KOPT-K1 (cell line): ENCODE measurements around the gene RNASE9.

Source experiments
- H3K27ac ChIP-seq: fragments of 200-600 bp; sonication (generic); 2 replicates; pipeline ENCODE4 v1.5.1; 2016; ENCODE audit warnings: antibody characterized with exemption, mild to moderate bottlenecking, low read depth, low read length; ENCODE audit not compliant: poor library complexity, severe bottlenecking
- H3K36me3 ChIP-seq: fragments of 200-600 bp; sonication (generic); 2 replicates; pipeline ENCODE4 v1.5.1; 2017; ENCODE audit warnings: antibody characterized with exemption, mild to moderate bottlenecking, low read length, moderate library complexity; ENCODE audit not compliant: insufficient read depth
- H3K9me3 ChIP-seq: fragments of 200-600 bp; sonication (generic); 2 replicates; pipeline ENCODE4 v1.5.1; 2017; ENCODE audit warnings: antibody characterized with exemption, low read length, mild to moderate bottlenecking; ENCODE audit not compliant: insufficient read depth, poor library complexity, severe bottlenecking

Gene RNASE9

GRCh38 chr14:20557212-20557542 lies 3.7 kb downstream of the RNASE9 start:
- H3K36me3 ChIP-seq = no peaks in the 10 kb centered on the region
- no peak overlapping the region for H3K27ac ChIP-seq
- no peaks in the 10 kb centered on the region for H3K9me3 ChIP-seq

GRCh38 chr14:20556500-20557211 lies 4.2 kb downstream of the RNASE9 start:
- H3K9me3 ChIP-seq = no peaks in the 10 kb centered on the region
- H3K36me3 ChIP-seq = no peaks in the 10 kb centered on the region
- H3K27ac ChIP-seq = no peak overlapping the region

- Histone ChIP-seq H3K9me3 (no peaks in the 10 kb centered on the region), H3K36me3 (no peaks in the 10 kb centered on the region), H3K27ac (no peak overlapping the region)
Observed at GRCh38 chr14:20555845-20556244, 5.0 kb downstream of the RNASE9 start.

- no peaks in the 10 kb centered on the region for H3K36me3 ChIP-seq
- H3K9me3 ChIP-seq = no peaks in the 10 kb centered on the region
- no peak overlapping the region for H3K27ac ChIP-seq
Observed at GRCh38 chr14:20553024-20553423, 7.8 kb downstream of the RNASE9 start.

- no peak overlapping the region for H3K27ac ChIP-seq
- no peaks in the 10 kb centered on the region for H3K9me3 ChIP-seq
- no peaks in the 10 kb centered on the region for H3K36me3 ChIP-seq
Observed at GRCh38 chr14:20551606-20552005, 9.2 kb downstream of the RNASE9 start.

- no peaks in the 10 kb centered on the region for H3K36me3 ChIP-seq
- H3K27ac ChIP-seq = no peak overlapping the region
- H3K9me3 ChIP-seq = no peaks in the 10 kb centered on the region
Observed at GRCh38 chr14:20550926-20551325, 9.9 kb downstream of the RNASE9 start.

- Histone ChIP-seq H3K9me3 (no peaks in the 10 kb centered on the region), H3K36me3 (no peaks in the 10 kb centered on the region), H3K27ac (no peak overlapping the region)
Observed at GRCh38 chr14:20548414-20549158, 12.3 kb downstream of the RNASE9 start.

GRCh38 chr14:20546877-20547276 lies 14.0 kb downstream of the RNASE9 start:
- no peaks in the 10 kb centered on the region for H3K36me3 ChIP-seq
- no peaks in the 10 kb centered on the region for H3K9me3 ChIP-seq

GRCh38 chr14:20539906-20540305 lies 20.9 kb downstream of the RNASE9 start:
- Histone ChIP-seq H3K27ac (no peak overlapping the region), H3K36me3 (no peaks in the 10 kb centered on the region)

More at GRCh38 chr14:20546877-20547276, 14.0 kb downstream of the RNASE9 start:
- no peak overlapping the region for H3K27ac ChIP-seq

GRCh38 chr14:20530771-20531571 lies 29.9 kb downstream of the RNASE9 start:
- Histone ChIP-seq H3K9me3 (no peaks in the 10 kb centered on the region), H3K36me3 (no peaks in the 10 kb centered on the region), H3K27ac (no peak overlapping the region)

More at GRCh38 chr14:20539906-20540305, 20.9 kb downstream of the RNASE9 start:
- no peaks in the 10 kb centered on the region for H3K9me3 ChIP-seq

GRCh38 chr14:20529806-20530205 lies 31.0 kb downstream of the RNASE9 start:
- Histone ChIP-seq H3K9me3 (no peaks in the 10 kb centered on the region), H3K27ac (no peak overlapping the region), H3K36me3 (no peaks in the 10 kb centered on the region)

- Histone ChIP-seq H3K9me3 (no peaks in the 10 kb centered on the region), H3K27ac (no peak overlapping the region), H3K36me3 (no peaks in the 10 kb centered on the region)
Observed at GRCh38 chr14:20524027-20524426, 36.8 kb downstream of the RNASE9 start.

GRCh38 chr14:20522332-20522731 lies 38.5 kb downstream of the RNASE9 start:
- no peaks in the 10 kb centered on the region for H3K36me3 ChIP-seq
- no peak overlapping the region for H3K27ac ChIP-seq
- H3K9me3 ChIP-seq = no peaks in the 10 kb centered on the region

- H3K27ac ChIP-seq = no peak overlapping the region
- no peaks in the 10 kb centered on the region for H3K9me3 ChIP-seq
- no peaks in the 10 kb centered on the region for H3K36me3 ChIP-seq
Observed at GRCh38 chr14:20516921-20517320, 43.9 kb downstream of the RNASE9 start.

GRCh38 chr14:20515846-20516245 lies 45.0 kb downstream of the RNASE9 start:
- Histone ChIP-seq H3K36me3 (no peaks in the 10 kb centered on the region), H3K27ac (no peak overlapping the region), H3K9me3 (no peaks in the 10 kb centered on the region)
